Measurements from ENCODE around the gene CELSR3.

The CELSR3 gene

GRCh38 chr3:48662753-48663488, at the start of gene CELSR3:
TSS of gene CELSR3 (minus strand) at chr3:48662886. CDS start at chr3:48662634, 252 bp downstream.
- no peak for DNase-seq

DNA sequence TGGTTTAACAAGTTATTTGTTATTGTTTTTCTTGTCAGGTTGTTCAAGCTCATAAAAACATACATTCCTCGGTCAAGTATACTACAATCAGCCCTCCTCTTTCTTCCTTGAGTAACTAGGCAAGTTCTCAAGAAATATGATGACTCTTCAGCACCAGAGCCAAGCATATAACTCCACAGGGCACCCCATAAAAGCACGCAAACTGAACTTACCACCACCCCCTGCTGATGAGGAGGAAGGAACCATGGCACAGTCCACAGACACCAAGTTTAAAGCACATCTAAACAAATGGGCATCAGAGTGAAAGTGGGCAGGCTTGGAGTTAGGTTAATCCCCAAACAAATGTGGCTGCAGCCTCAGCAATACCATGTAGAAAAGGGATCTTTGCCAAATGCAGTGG, 49.0 kb upstream of the CELSR3 start:
- no peak for DNase-seq

DNA sequence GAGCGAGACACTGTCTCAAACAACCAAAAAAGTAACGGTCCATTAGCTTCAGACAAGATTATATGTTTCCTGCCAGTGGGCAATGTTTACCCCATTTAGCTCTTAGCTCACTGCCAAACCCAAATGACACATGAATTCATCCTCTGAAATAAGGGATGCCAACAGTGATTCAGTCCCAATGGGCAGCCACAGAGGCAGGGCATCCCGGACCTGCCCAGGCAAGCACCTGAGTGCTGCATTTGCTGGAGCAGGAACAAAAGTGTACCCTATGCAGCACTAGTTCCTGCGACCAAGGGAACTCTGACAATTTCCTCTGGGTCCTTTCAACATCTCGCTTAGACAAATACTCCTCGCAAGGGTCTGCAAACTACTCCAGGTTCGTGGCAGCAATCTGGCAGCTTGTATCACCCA, 46.4 kb upstream of the CELSR3 start:
- no peak for DNase-seq

DNA sequence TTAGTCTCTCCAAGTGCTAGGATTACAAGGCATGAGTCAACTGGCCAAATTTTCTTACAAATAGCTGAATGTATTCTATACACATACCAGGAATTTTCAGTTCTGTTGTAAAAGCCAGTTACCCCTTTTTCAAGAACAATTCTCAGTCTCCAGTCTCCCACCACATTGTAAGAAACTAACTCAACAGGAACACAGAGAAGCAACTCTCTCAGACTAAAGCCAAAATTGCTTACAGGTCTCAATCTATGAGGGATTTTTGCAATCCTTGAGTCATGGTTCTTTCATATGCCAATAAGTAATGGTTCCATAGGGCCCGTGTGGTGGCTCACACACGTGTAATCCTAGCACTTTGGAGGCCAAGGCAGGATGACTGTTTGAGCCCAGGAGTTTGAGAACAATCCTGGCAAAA, 45.8 kb upstream of the CELSR3 start:
- DNase-seq, result no peak

GRCh38 chr3:48707157-48707556, 44.5 kb upstream of the CELSR3 start:
- DNase-seq, result no peak

- DNase-seq, result no peak
Observed at GRCh38 chr3:48702320-48702920, 39.7 kb upstream of the CELSR3 start.

DNA sequence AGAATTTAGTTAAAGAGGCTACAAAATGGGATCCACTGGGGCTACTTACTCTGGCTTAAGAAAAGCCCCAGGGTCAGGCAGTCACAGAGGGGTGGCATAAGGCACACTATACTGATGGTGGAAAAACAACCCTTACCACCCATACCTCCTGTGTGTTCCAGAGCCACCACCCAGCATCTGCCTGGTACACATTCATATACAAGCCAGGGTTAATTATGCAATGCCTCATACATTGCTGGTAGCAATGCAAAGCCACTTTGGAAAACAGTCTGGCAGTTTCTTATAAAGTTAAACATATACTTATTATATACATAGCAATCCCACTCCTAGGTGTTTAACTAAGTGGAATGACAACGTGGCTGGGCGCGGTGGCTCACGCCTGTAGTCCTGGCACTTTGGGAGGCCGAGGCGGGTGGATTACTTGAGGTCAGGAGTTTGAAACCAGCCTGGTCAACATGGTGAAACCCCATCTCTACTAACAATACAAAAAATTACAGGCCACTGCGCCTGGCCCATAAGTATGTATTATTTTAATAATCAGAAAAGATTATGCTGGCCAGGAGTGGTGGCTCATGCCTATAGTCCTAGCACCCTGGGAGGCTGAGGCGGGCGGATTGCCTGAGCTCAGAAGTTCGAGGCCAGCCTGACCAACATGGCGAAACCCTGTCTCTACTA, 38.2 kb upstream of the CELSR3 start:
- DNase-seq, result no peak

DNA sequence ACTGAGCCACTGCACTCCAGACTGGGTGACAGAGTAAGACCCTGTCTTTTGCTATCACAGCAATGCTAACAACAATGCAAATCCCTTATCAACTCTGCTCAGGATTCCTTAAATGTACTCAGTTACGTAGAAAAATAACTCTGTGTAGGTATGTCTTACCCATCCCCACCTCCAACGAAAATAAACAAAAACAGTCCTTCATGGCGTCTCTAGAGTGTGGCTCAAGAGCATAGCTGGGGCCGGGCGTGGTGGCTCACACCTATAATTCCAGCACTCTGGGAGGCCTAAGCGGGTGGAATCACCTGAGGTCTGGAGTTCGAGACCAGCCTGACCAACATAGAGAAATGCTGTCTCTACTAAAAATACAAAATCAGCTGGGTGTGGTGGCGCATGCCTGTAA, 36.2 kb upstream of the CELSR3 start:
- DNase-seq, result no peak

GRCh38 chr3:48697952-48698351, 35.3 kb upstream of the CELSR3 start:
- DNase-seq, result no peak

DNA sequence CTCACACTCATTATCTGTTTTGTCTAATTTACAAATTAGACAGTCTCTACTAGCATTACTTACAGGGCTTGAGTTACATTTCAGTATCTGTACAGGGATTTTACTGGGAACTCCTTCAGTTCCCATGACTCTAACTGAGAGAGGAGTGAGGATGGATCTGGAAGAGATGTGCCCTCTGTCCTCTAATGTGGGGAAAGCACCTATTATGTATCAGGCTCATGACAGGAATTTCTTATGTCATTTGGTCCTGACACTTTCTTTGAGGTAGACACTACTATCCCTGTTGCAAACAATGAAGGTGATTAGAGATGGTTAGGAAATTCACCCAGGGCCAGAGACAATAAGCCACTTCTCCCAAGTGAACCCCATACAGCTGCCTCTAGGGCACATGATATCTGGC, 33.9 kb upstream of the CELSR3 start:
- DNase-seq, result no peak

GRCh38 chr3:48696156-48696555, 33.5 kb upstream of the CELSR3 start:
- DNase-seq, result no peak

DNA sequence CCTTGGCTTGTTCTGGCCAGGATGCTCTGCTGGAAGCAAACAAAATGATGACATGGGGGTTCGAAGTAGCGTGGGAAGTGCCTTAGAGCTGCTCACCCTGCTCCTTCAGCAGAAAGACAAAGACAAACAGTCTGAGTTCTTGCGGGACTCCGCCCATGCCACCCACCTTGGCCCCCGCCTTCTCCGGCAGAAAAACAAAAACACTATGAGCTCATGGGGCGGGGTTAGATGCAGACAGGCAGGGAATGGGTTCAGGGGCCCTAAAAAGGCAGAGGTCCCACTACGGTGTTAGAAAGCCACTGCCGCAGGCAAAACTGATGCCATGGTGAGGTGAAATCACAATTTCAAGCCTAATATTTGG, 32.7 kb upstream of the CELSR3 start:
- no peak for DNase-seq

GRCh38 chr3:48694610-48695392, 32.1 kb upstream of the CELSR3 start:
- no peak for DNase-seq

GRCh38 chr3:48693826-48694225, 31.1 kb upstream of the CELSR3 start:
- DNase-seq, result no peak

DNA sequence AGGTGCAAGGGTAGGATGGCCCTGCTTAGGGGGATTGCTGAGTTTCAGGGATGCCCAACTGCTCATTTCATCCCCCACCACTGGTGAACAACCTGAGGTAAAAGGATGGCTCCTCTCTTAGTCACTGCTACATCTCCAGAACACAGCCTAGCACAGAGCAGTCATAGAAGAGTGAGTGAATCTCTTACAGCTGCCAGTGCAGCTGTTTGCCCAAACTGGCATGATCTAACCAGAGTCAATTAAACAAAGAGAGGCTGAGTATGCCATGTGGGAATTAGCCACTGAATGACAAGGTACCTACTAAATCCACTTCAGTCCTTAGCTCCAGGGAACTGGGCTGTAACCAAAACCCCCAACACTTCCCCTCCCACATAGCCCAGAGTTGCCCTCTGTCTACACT, 29.9 kb upstream of the CELSR3 start:
- DNase-seq, result no peak

GRCh38 chr3:48690846-48691458, 28.3 kb upstream of the CELSR3 start:
- no peak for DNase-seq

GRCh38 chr3:48689384-48689783, 26.7 kb upstream of the CELSR3 start:
- DNase-seq, result no peak

DNA sequence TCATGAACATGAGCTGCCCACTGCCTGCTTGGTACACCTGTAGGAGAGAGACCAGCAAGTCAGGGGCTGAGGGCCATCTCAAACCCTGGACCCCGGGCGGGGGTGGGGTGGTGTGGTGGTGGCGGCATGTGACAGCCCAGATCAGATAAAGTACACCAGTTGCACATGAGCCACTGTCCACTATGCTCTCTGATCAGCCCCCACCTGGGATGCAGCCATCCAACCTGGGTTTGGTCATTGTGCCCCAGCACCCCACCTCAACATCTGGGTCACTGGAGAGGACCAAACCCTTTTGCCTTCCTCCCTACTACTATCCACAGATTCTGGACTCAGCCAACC, 26.0 kb upstream of the CELSR3 start:
- DNase-seq, result no peak

DNA sequence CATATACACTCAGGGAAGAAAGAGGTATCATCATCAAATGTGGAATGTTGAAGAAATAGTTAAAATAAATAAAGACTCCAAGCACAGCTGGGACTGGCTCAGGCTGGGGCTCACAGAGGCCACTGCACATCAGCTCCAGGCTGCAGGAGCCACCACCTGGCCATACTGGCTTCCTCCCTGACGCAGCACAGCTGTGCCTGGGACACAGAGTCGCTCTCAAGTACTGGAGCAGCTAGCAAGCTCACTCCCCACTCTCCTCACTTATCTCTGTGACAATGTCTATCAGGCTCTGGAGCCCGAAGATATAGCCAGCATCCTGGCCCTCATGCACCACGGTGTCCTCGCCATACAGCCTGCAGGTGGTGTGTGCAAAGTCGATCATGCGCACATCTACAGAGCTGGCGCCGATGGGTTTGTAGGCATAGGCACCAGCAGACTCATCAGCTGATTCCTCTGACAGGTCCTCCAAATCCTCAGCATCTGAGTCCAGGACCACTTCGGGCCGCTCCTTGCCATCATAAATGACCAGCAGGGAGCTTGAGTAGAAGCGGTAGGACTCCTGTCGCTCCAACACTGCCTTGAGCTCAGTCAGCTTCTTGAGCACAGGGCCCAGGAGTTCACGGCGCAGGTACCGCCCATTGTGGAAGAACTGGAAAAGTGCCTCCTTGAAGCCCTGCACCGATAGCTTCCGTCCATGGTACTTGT, 25.5 kb upstream of the CELSR3 start:
- no peak for DNase-seq

GRCh38 chr3:48687220-48687678, 24.6 kb upstream of the CELSR3 start:
- DNase-seq, result no peak

GRCh38 chr3:48686538-48687219, 24.0 kb upstream of the CELSR3 start:
- no peak for DNase-seq

Data from activated T-cell treated with anti-CD3 and anti-CD28 coated beads for 4 hours (primary cell).